Glomerular endothelial cell (primary cell): ENCODE results near the gene OLFML2B. TPM values are rescaled to one million over a fixed set of nuclear protein-coding genes. Genes with fewer than 3 reads are reported as not detected.
A peak's percentile ranks its signal among the peaks of the same experiment; 100 is the strongest.
"Not testable (repeated sequence)": the region's sequence is repeated elsewhere in the genome, so short reads cannot be mapped to it uniquely, and the experiment has no call there.

Experiments used
- DNase-seq: peaks from one replicate; pipeline ENCODE4 v3.0.0-alpha.2; 2011; ENCODE audit warnings: low read depth, low spot score; ENCODE audit errors: extremely low read depth
- total RNA-seq: library from RNA; depleted of rRNA; stranded (reverse); fragments of >200 nt; gene quantifications from 2 replicates; pipeline ENCODE4 v1.2.3, GENCODE V29; 2015

The OLFML2B gene
- total RNA-seq: 0.53 and 3.4 TPM in 2 replicates

DNA sequence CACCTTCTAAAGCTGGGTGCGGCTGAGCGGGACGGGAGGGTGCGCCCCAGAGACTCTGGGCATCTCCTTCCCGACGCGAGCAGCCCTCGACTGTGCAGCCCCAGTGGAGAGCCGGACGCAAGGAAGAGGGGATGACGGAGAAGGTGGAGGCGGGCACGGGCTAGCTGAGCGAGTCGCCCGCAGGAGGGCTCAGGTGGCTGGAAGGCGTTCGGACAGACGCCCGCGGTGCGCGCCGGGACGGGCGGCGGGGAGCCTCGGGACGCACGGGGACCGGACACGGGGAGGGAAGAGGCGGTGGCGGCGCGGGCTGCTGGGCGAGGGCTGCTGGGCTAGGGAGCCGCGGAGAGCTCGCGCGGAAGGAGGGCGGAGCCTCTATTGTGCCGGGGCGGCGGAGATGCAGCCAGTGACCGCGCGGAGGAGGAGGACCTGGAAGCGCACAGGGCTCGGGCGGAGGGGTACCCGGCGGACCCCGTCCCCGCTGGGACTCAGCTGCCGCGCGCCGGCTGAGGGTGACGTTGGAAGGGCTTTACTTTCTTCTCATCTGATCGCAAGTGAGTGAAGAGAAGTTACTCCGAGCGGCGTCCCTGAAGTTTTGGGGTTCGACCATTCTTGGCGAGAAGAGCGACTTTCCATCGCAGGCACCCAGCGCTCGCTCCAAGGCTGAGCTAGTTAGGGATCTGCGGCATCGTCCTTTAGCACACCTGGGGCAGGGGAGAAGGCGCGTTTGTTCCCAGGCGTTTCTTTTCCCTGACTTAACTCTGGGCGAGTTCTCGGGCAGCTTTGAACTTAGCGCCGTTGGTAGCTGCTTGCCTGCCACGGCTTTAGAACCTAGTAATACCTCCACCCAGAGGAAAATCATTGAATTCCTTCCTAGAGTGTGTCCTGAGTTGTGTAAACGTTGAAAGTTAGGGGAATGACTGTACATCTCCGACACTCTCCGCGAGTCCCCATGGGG, at the start of gene OLFML2B:
Gene OLFML2B, minus strand, starts transcription at position 323 of the 955 bp plus-strand sequence. CDS start 439 bp downstream, outside the sequence.
- no peak for DNase-seq

DNA sequence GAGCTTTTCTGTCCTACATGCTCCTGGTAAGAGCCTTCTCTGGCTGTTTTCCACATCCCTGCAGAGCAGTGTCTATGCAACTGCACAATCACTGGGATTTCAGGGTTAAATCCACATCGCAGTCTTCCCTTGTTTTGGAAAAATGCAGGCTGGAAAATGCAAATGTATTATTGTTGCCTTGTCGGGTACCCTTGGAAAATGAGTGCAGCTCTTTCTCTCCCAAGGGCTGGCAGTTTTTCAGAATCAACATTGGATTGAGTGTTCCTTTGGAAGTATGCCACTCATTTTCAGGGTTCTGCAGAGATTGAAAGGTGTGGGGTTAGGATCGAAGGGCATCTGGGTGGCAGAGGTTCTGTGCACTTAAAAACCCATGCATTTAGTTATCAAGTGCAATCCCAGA, 49.1 kb upstream of the OLFML2B start:
- no peak for DNase-seq

DNA sequence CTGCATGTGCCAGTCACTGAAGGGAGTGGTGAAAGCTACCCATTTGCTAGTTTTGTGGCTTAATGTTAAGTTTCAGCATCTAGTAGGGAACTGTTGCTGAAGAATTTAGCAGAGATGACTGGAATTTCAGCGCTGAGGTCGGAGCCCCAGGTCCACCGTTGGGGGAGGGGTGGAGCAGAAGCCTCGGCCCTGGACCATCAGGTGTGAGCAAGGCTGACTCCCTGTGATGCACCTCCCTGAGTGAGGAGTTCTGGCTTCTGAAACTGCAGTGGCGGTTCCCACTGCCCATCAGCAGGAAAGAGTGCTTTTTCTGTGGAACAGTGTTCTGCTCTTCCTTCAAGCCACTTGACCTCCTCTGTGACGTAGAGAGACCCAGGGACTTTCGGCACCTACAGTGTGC, 47.2 kb upstream of the OLFML2B start:
- no peak for DNase-seq

DNA sequence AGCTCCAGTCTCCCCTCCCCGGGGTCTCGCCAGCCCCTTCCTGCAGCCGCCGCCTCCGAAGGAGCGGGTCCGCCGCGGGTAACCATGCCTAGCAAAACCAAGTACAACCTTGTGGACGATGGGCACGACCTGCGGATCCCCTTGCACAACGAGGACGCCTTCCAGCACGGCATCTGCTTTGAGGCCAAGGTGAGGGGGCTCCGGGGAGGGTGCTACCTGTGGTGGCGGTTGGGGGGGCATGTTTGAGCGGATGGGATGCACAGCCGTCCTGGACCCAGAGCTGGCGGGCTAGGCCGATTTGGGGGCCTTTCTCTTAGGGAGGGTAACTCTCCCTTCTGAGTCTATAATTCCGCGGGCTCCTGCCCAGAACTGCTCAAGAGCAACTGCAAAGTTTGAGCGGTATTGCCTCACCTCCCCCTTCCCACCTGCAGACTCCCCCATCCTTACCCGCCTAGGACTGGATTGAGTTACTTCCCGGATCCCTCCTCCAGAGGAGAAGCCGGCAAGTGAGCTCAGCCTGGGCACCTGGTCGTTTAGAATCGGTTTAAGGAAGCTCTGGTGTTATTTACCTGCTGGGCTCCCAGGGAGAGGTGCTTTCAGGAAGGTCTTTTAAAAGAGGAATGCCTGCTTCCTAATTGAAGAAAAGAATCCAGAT, 46.6 kb upstream of the OLFML2B start:
- DNase-seq: no peak

DNA sequence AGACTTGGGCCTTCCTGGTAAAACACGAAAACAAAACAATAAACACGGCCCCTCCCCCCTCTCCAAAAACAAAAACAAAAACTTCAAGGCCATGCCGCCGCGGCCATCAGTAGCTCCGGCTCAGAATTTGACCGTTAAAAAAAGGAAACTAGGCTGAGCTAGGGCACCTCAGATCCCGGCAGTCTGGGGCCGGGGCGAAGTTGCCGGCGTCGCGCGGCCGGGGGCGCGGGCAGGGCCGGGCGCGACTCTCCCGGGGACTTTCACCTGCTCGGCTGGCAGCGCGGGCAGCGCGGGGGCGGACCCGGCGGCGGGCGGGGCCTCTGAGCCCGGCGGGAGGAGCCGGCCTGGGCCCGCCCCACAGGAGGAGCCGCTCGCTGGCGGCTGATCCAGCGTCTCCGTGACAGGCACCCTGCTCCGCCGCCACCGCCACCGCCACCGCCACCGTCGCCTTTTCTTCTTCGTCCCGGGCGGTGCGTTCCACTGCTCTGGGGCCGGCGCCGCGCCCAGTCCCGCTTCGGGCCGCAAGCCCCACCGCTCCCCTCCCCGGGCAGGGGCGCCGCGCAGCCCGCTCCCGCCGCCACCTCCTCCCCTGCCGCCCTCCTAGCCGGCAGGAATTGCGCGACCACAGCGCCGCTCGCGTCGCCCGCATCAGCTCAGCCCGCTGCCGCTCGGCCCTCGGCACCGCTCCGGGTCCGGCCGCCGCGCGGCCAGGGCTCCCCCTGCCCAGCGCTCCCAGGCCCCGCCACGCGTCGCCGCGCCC, 45.8 kb upstream of the OLFML2B start, which contains the start of gene NOS1AP:
Gene NOS1AP, plus strand, starts transcription at position 358 of the 760 bp plus-strand sequence. CDS start 487 bp downstream, outside the sequence.
- DNase-seq: no peak

DNA sequence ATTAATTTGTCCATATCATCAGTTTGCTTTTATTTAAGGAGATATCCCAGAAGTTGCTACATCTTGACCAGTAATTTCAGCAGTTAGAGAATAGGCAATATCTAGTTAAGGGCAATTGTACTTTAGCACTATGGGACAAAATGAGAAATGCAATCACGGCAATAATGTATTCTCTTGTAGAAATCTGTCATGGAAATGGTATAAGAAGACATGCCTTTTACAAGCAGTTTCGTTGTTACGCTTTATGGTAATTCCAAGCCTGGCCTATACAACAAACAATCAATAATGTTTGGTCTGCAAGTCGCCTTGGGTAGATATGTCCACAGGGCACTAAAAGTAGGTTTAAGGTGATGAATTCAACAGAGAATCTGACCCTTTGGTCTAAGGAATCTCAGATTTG, 44.6 kb upstream of the OLFML2B start:
- no peak for DNase-seq

DNA sequence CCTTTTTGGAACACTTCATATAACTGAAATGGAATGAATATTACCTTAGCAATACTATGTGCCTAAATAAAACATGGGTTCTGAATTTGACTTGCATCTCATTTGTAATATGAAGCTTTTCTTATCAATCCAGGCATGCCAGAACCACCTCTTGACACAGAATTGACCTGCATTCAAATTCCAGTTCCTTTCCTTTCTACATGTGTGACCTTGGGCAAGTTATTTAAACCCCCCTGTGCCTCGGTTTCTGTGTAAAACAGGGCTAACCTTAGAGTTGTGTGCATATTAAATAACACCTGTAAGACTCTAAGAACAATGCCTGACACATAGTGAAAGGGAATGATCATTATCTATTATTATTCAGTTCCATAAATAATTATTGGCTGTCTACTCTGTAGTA, 43.8 kb upstream of the OLFML2B start:
- no peak for DNase-seq

DNA sequence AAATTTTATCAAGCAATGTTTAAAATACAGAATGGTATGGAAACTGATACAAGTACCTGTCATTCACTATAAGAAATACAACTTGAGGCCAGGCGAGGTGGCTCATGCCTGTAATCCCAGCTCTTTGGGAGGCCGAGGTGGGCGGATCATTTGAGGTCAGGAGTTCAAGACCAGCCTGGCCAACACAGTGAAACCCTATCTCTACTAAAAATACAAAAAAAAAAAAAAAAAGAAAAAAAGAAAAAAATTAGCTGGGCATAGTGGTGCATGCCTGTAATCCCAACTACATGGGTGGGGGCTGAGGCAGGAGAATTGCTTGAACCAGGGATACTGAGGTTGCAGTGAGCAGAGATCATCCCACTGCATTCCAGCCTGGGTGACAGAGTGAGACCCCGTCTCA, 43.2 kb upstream of the OLFML2B start:
- not testable (repeated sequence) for DNase-seq

DNA sequence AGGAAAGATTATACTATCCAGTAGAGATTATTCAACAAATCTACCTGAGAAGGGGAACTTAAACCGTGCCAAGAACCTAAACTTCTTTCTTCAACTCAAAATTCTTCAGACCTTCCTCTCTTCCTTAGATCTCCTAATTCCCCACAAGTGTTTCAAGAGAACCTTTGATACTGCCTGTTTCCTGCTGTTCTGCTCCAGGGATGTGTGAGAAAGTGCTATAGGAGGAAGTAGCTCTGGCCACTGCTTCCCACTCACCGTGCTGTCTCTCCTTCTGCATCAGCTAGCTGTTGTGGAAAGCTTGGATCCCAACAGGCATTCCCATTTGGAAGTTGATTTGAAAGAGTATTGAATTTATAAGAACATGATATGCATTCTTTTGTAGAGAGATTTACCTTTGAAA, 41.3 kb upstream of the OLFML2B start:
- no peak for DNase-seq

DNA sequence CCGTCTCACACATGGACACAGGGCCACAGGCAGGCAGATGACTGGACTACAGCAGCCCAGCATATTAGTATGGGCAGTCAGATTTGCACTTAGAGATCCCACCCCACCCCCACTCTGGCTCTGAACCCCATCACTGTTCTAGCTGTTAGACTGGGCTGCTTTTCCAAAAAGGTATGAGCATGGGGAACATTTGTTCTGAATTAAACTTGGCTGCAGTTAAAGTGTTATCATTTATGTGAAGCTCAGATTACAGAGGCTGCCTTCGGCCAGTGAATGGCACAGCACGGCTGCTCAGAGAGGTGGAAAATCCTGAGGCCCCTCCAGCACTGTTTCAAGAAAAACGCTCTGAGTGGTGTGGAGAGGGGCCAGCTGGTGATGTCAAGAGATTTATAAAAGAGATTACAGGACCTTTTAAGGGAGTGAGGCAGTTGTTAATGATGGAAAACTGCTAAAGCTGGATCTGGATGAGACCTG, 38.9 kb upstream of the OLFML2B start:
- DNase-seq: no peak

DNA sequence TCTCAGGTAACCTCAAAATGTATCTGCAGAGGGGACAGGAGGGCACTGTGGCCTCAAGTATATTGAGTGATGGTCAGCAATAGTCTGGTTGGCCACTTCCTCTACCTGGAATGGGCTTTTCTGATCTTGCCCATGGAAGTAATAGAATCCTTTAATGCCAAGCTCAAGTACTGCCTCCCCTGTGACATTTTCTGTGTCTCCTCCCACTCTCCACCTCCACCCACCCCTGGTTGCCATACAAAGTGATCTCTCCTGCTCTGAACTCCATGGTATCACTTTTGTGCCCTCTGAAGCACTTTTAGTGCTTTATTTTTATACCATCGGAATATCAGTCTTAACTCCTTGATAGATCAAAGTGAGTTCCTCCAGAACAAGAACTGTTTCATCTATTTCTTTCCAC, 36.6 kb upstream of the OLFML2B start:
- no peak for DNase-seq

DNA sequence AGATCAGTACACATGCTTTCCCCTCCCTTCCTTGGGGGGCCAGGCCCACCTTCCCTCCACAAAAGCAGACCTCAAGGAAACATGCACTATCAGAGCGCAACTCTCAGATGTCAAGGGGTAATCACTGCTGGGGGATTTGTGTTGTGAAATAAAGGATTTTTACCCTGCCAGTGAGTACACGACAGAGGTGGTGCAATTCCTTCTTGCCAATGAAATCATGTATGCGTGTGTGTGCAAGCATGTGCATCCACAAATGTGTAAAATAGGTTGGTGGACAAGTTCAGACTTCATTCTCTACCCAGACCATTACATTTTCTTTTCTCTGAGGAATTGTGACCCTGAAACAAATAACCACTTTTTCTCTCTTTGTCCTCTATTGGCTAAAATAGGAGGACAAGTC, 36.1 kb upstream of the OLFML2B start:
- no peak for DNase-seq

DNA sequence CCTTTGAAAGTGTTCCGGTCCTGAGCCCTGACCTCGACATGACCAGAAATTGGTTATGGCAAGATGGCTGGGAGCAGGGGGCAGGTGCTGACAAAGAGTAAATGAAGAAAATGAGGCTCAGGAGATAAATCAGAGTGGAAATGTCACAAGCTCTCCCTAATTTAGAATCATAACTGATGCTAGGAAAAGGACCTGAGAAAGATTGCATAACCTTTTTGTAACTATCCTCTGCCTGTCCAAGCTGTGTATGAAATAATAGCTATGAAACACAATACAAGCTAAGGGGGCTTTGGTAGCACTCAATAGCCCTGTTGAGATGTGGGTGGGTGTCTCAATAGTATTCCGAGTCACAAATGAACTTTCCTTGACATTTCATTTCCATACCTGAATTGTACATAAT, 32.9 kb upstream of the OLFML2B start:
- DNase-seq: no peak

DNA sequence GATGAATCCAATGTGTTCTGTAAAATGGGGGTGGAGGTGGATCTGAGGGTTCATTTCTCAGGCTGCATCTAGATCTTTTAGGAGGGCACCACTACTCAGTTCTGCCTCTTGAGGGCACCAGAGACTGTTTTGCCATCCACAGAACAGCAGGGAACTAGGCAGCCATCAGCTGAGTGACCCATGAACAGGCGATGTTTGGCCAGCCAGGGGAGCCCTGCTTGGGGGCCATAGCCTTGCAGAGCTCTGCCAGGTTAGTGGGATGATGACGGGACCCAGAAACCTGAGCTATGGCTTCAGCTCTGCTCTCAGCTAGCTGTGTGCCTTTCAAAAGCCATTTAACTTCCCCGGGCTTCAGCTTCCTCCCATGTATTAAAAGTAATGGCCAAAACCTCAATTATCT, 32.4 kb upstream of the OLFML2B start:
- peak; percentile 57 for DNase-seq

DNA sequence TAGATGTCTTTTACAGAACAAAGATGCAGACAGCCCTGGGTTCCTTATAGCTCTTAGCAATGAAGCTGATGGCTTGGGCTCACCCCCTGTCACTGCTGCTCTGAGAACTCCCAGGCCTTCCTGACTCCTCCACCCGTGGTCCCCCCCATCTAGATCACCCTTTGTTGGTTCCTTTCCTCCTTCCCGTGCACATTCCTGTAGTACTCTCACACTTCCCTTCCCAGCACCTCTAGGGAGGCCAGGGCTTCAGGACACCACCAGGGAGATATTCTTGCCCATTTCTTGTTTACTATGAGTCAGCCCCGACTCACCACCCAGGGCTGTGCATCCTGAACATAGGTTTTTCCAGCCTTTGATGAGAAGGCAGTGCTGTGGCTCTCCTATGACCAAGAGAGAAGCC, 31.4 kb upstream of the OLFML2B start:
- DNase-seq: peak; percentile 81

DNA sequence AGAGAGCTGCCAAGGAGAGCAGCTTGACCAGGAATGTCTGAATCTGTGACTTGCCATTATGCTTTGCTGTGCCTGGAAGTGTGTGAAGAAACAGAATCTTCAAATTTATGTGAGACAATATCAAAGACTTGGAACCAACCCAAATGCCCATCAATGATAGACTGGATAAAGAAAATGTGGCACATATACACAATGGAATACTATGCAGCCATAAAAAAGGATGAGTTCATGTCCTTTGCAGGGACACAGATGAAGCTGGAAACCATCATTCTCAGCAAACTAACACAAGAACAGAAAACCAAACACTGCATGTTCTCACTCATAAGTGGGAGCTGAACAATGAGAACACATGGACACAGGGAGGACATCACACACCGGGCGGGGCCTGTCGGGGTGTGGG, 30.3 kb upstream of the OLFML2B start:
- DNase-seq: not testable (repeated sequence)

DNA sequence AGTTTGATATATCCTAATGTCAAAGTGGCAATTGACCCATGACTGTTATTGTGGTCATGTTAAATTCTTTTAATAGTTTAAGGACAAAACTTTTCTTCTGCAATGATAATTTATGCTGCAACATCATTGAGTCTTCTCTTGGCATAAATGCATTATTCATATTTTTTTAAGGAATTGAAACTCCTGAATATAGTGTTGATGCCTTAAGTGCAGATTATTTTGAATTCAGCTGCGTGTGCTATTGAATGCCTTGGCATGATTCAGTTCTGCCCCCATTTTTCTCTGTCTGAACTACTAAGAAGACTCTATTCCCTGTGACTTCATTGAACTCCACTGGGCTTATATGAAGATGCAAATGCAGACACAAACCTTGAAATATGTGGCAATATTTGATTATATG, 23.3 kb upstream of the OLFML2B start:
- DNase-seq: no peak

DNA sequence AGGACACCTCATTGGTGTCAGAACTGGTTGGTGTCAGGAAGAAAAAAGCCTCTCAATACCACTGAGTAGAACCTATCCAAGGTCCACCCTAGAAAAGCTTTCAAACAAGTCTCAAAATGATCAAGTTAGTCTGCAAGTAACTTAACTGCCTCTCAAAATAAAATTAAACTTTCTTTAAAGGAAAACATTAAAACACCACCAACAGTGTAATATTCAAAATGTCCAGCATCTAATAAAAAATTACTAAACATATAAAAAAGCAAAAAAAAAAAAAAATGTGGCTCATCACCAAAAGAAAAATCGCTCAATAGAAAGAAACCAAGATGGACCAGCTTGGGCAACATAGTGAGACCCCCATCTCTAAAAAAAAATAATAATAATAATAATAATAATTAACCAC, 18.7 kb upstream of the OLFML2B start:
- no peak for DNase-seq

DNA sequence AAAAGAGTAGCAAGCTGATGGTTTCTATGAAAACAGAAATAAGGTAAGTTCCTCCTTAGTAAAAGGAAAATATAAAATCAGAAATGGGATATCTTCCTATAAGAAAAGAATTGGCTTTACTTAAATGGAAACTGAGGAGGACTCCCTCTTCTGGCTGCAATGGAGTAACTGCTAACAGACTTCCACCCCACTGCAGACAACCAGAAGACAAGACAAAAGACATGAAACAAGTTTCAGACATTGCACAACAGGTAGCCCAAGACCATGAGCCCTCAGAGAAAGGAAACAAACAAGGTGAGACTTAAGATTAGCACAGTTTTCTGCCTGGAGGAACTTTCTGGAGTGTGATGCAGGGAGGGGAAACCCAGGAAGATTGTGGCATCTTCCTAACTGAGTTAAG, 17.0 kb upstream of the OLFML2B start:
- no peak for DNase-seq

DNA sequence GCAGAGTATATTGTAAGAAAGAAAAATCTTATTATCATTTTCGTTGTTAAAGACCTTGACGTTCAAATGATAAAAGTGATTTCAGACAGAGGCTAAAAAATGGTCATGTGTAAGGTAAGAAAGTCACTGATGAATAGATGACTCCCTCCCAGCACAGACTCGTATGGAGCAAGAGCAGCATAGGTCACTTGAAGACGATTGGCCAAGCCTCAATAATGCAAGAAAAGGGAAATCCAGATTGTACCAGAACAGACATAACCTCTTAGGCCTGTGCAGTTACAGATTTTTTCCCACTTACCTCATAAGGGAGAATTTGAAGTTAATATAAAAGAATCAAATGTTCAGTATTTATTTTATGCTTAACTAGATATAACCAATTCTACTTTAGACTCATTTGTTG, 16.3 kb upstream of the OLFML2B start:
- DNase-seq: no peak

DNA sequence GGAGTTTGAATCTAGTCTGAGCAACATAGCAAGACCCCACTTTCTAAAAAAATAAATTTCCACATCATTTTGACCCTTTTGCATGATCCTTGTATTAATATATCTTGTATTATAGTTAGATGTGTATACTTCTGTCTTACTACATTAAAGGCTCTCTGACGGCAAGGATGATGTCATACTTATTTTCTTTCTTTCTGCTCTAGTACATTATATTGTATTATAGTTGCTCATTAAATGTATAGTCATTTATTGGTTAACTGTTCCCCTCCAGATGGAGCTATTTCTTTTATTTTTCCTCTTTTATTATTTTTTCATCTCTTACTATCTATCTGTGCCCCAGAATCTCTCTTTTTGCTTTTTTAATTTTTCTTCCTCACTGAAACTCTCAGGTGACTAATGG, 15.0 kb upstream of the OLFML2B start:
- DNase-seq: no peak
